Liver (tissue), 9 donors: ENCODE measurements around the gene ARMC9. TPM values are rescaled to one million over a fixed set of nuclear protein-coding genes. Genes with fewer than 3 reads are reported as not detected.

Experiments
- DNase-seq: peaks from one replicate; pipeline ENCODE4 v3.0.0-alpha.2; 2017; ENCODE audit warnings: low spot score
- H3K27ac ChIP-seq, 2 donors: one replicate each; pipeline ENCODE4 v1.7.0; 2013; ENCODE audit warnings: inconsistent platforms in 2 of 2, low read length in 2 of 2, control low read depth in 1 of 2, low read depth in 1 of 2, mild to moderate bottlenecking in 1 of 2
- H3K27me3 ChIP-seq, 4 donors: one replicate each; pipeline versions ENCODE4 v1.6.1 to v1.7.0; 2013; ENCODE audit warnings: low read length in 3 of 4, inconsistent platforms in 1 of 4, mild to moderate bottlenecking in 1 of 4, moderate library complexity in 1 of 4; ENCODE audit not compliant: control insufficient read depth in 4 of 4, insufficient read depth in 4 of 4
- H3K36me3 ChIP-seq, 4 donors: one replicate each; pipeline versions ENCODE4 v1.6.1 to v1.7.0; 2013; ENCODE audit warnings: low read length in 3 of 4, mild to moderate bottlenecking in 3 of 4, low read depth in 1 of 4, moderate library complexity in 1 of 4; ENCODE audit not compliant: control insufficient read depth in 4 of 4, insufficient read depth in 3 of 4
- H3K4me1 ChIP-seq, 4 donors: one replicate each; pipeline versions ENCODE4 v1.6.1 to v1.7.0; 2013; ENCODE audit warnings: low read length in 3 of 4, mild to moderate bottlenecking in 3 of 4, moderate library complexity in 1 of 4; ENCODE audit not compliant: control insufficient read depth in 4 of 4, insufficient read depth in 4 of 4
- H3K4me3 ChIP-seq, 3 donors: one replicate each; pipeline versions ENCODE4 v1.6.1 to v1.7.0; 2013; ENCODE audit warnings: low read length in 3 of 3, control low read depth in 1 of 3, low read depth in 1 of 3, mild to moderate bottlenecking in 1 of 3
- H3K9ac ChIP-seq, 2 donors: one replicate each; pipeline ENCODE4 v1.7.0; 2013; ENCODE audit warnings: low read length in 2 of 2, mild to moderate bottlenecking in 2 of 2, moderate library complexity in 2 of 2, control low read depth in 1 of 2, low read depth in 1 of 2
- H3K9me3 ChIP-seq, 4 donors: one replicate each; pipeline versions ENCODE4 v1.6.1 to v1.7.0; 2013; ENCODE audit warnings: low read length in 3 of 4; ENCODE audit not compliant: control insufficient read depth in 4 of 4
- ATF3 ChIP-seq: IDR thresholded peaks from 2 replicates; pipeline ENCODE4 v1.6.1; 2016; ENCODE audit warnings: antibody characterized with exemption
- CTCF ChIP-seq: fragments of 150-350 bp; IDR thresholded peaks from 2 replicates; pipeline ENCODE4 v1.5.1; 2017; ENCODE audit warnings: improper control_type of control experiment, low read depth, low read length; ENCODE audit not compliant: missing input control
- EGR1 ChIP-seq, 2 donors: IDR thresholded peaks; 2 replicates each; pipeline ENCODE4 v1.6.1; 2016 to 2018; ENCODE audit warnings: antibody characterized with exemption in 2 of 2, low read depth in 2 of 2
- FOXA1 ChIP-seq: IDR thresholded peaks from 2 replicates; pipeline ENCODE4 v1.6.1; 2016; ENCODE audit warnings: antibody characterized with exemption
- FOXA2 ChIP-seq: IDR thresholded peaks from 2 replicates; pipeline ENCODE4 v1.6.1; 2016; ENCODE audit warnings: antibody characterized with exemption
- HNF4A ChIP-seq, 2 donors: conservative IDR thresholded peaks; 2 replicates each; pipeline ENCODE4 v1.6.1; 2016; ENCODE audit warnings: antibody characterized with exemption in 2 of 2, mild to moderate bottlenecking in 2 of 2
- HNF4G ChIP-seq: IDR thresholded peaks from 2 replicates; pipeline ENCODE4 v1.6.1; 2016; ENCODE audit warnings: antibody characterized with exemption
- MAX ChIP-seq: IDR thresholded peaks from 2 replicates; pipeline ENCODE4 v1.6.1; 2016; ENCODE audit warnings: antibody characterized with exemption
- NR2F2 ChIP-seq: IDR thresholded peaks from 2 replicates; pipeline ENCODE4 v1.6.1; 2016; ENCODE audit warnings: antibody characterized with exemption
- REST ChIP-seq: IDR thresholded peaks from 2 replicates; pipeline ENCODE4 v1.6.1; 2016; ENCODE audit warnings: antibody characterized with exemption, mild to moderate bottlenecking
- RXRA ChIP-seq, 2 donors: IDR thresholded peaks; 2 replicates each; pipeline ENCODE4 v1.6.1; 2017 to 2018; ENCODE audit warnings: antibody characterized with exemption in 2 of 2, mild to moderate bottlenecking in 1 of 2
- SP1 ChIP-seq: IDR thresholded peaks from 2 replicates; pipeline ENCODE4 v1.6.1; 2018; ENCODE audit warnings: antibody characterized with exemption, mild to moderate bottlenecking
- TAF1 ChIP-seq: conservative IDR thresholded peaks from 2 replicates; pipeline ENCODE4 v1.6.1; 2016; ENCODE audit warnings: antibody characterized with exemption, mild to moderate bottlenecking
- YY1 ChIP-seq: IDR thresholded peaks from 2 replicates; pipeline ENCODE4 v1.6.1; 2016; ENCODE audit warnings: antibody characterized with exemption, mild to moderate bottlenecking
- ZBTB33 ChIP-seq: IDR thresholded peaks from 2 replicates; pipeline ENCODE4 v1.6.1; 2016; ENCODE audit warnings: antibody characterized with exemption
- WGBS: extraction: QIAGEN DNeasy Blood & Tissue Kit; methylation state at CpG from one replicate; pipeline ENCODE4 v1.1.7; 2013; 5-methylcytosine and 5-hydroxymethylcytosine counted together
- polyA plus RNA-seq, 2 donors: library from polyadenylated mRNA; stranded (reverse) in 1 of 2; unstranded in 1 of 2; fragments of 200-250 nt in 1 of 2; fragments of >200 nt in 1 of 2; fragmentation: Nextera tagmentation in 1 of 2; extraction: Ambion mirVana in 1 of 2; gene quantifications; one replicate each; pipeline versions ENCODE4 v1.2.1 to v1.2.3, GENCODE V29; 2013 to 2015
- total RNA-seq, 2 donors: library from RNA; depleted of rRNA; stranded (reverse); fragments of >200 nt; gene quantifications; one replicate each; pipeline ENCODE4 v1.2.3, GENCODE V29; 2014
- donor health status: healthy.
- donor health status: healthy.
- donor health status: healthy.
- donor health status: healthy.
- donor health status: healthy.

ARMC9 gene
- total and polyA plus RNA-seq, 4 donors = 1.1 to 2.3 (median 1.8) TPM

GRCh38 chr2:231331533-231331932 is 133.1 kb downstream of the ARMC9 start:
- 95% methylated on average over 7 of the region's 7 CpGs for WGBS
- no peak overlapping the region for H3K4me3 ChIP-seq
- H3K4me1 ChIP-seq = no peaks in the 10 kb centered on the region
- H3K9me3 ChIP-seq = no peaks in the 10 kb centered on the region
- no peak overlapping the region for H3K27ac ChIP-seq
- H3K36me3 ChIP-seq = no peaks in the 10 kb centered on the region
- H3K9ac ChIP-seq = no peak overlapping the region
- no peak for DNase-seq
- H3K27me3 ChIP-seq = no peaks in the 10 kb centered on the region
- TF ChIP-seq SP1 (no peak), ZBTB33 (no peak), HNF4G (no peak), REST (no peak), FOXA1 (no peak), YY1 (no peak), MAX (no peak), EGR1 (IDR thresholded peaks at IDR 0.05; ENCODE audit: low read depth in 2 of 2) (no peak), NR2F2 (no peak), CTCF (no peak), ATF3 (no peak)

GRCh38 chr2:231332388-231332787 is 134.0 kb downstream of the ARMC9 start:
- Histone ChIP-seq H3K4me3 (no peak overlapping the region), H3K9me3 (no peaks in the 10 kb centered on the region), H3K4me1 (no peaks in the 10 kb centered on the region), H3K27me3 (no peaks in the 10 kb centered on the region), H3K36me3 (no peaks in the 10 kb centered on the region), H3K27ac (no peak overlapping the region), H3K9ac (no peak overlapping the region)
- WGBS = 98% methylated on average over 6 of the region's 6 CpGs
- no peak for DNase-seq
- no peak for TF ChIP-seq TAF1
- TF ChIP-seq RXRA (IDR thresholded peaks at IDR 0.05) = no peak
- TF ChIP-seq CTCF = no peak
- TF ChIP-seq FOXA2 = no peak
- no peak for TF ChIP-seq SP1
- TF ChIP-seq HNF4A (conservative IDR thresholded peaks at IDR 0.05) = no peak
- no peak for TF ChIP-seq EGR1 (IDR thresholded peaks at IDR 0.05; ENCODE audit: low read depth in 2 of 2)
- TF ChIP-seq REST = no peak
- TF ChIP-seq NR2F2 = no peak
